ENCODE data around the gene SPRY1. TPM values are rescaled to one million over a fixed set of nuclear protein-coding genes. Genes with fewer than 3 reads are reported as not detected.

Gene SPRY1
- total and polyA plus RNA-seq, 4 donors, result 11.1 to 20.3 (median 12.4) TPM

GRCh38 chr4:123380728-123381716 lies 15.6 kb upstream of the SPRY1 start:
- 91% methylated on average over 3 of the region's 3 CpGs for WGBS
- no peak for TF ChIP-seq RAD21 (IDR thresholded peaks at IDR 0.05)
- TF ChIP-seq SP1 (IDR thresholded peaks at IDR 0.05), result no peak
- no peak for TF ChIP-seq REST (IDR thresholded peaks at IDR 0.05)
- TF ChIP-seq FOXA1 (IDR thresholded peaks at IDR 0.05), result no peak
- TF ChIP-seq, protein P1, sequence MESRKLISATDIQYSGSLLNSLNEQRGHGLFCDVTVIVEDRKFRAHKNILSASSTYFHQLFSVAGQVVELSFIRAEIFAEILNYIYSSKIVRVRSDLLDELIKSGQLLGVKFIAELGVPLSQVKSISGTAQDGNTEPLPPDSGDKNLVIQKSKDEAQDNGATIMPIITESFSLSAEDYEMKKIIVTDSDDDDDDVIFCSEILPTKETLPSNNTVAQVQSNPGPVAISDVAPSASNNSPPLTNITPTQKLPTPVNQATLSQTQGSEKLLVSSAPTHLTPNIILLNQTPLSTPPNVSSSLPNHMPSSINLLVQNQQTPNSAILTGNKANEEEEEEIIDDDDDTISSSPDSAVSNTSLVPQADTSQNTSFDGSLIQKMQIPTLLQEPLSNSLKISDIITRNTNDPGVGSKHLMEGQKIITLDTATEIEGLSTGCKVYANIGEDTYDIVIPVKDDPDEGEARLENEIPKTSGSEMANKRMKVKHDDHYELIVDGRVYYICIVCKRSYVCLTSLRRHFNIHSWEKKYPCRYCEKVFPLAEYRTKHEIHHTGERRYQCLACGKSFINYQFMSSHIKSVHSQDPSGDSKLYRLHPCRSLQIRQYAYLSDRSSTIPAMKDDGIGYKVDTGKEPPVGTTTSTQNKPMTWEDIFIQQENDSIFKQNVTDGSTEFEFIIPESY (IDR thresholded peaks at IDR 0.05), result no peak
- TF ChIP-seq HNF4G (IDR thresholded peaks at IDR 0.05), result no peak
- TF ChIP-seq EGR1 (IDR thresholded peaks at IDR 0.05; ENCODE audit: low read depth in 2 of 2), result no peak
- no peak for TF ChIP-seq MAX (IDR thresholded peaks at IDR 0.05)
- no peak for TF ChIP-seq HNF4A (conservative IDR thresholded peaks at IDR 0.05)
- TF ChIP-seq CTCF (IDR thresholded peaks at IDR 0.05; ENCODE audit: low read depth, low read length, missing input control), result no peak
- TF ChIP-seq GABPA (IDR thresholded peaks at IDR 0.05 in 1 of 2, conservative IDR thresholded peaks at IDR 0.05 in 1 of 2), result no peak
- TF ChIP-seq YY1 (IDR thresholded peaks at IDR 0.05), result no peak
- no peak for TF ChIP-seq NR2F2 (IDR thresholded peaks at IDR 0.05)
- TF ChIP-seq RXRA (IDR thresholded peaks at IDR 0.05), result no peak
- TF ChIP-seq FOXA2 (IDR thresholded peaks at IDR 0.05), result no peak
- TF ChIP-seq, protein P2, sequence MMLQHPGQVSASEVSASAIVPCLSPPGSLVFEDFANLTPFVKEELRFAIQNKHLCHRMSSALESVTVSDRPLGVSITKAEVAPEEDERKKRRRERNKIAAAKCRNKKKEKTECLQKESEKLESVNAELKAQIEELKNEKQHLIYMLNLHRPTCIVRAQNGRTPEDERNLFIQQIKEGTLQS (IDR thresholded peaks at IDR 0.05), result no peak
- no peak for TF ChIP-seq TAF1 (conservative IDR thresholded peaks at IDR 0.05)

More at GRCh38 chr4:123380728-123381716, 15.6 kb upstream of the SPRY1 start:
- H3K9ac ChIP-seq (ENCODE audit: low read depth in 1 of 2, low read length in 2 of 2), result no peak overlapping the region
- H3K27me3 ChIP-seq (ENCODE audit: control insufficient read depth in 4 of 4, insufficient read depth in 4 of 4, low read length in 3 of 4), result no peaks in the 10 kb centered on the region
- no peak overlapping the region for H3K27ac ChIP-seq (ENCODE audit: low read depth in 1 of 2, low read length in 2 of 2)
- H3K4me3 ChIP-seq (ENCODE audit: low read depth in 1 of 3, low read length in 3 of 3), result no peak overlapping the region
- DNase-seq (ENCODE audit: low spot score), result no peak
- H3K9me3 ChIP-seq (ENCODE audit: control insufficient read depth in 4 of 4, low read length in 3 of 4), result no peaks in the 10 kb centered on the region
- no peaks in the 10 kb centered on the region for H3K36me3 ChIP-seq (ENCODE audit: control insufficient read depth in 4 of 4, insufficient read depth in 3 of 4, low read depth in 1 of 4, low read length in 3 of 4)
- H3K4me1 ChIP-seq (ENCODE audit: control insufficient read depth in 4 of 4, insufficient read depth in 4 of 4, low read length in 3 of 4), result no peaks in the 10 kb centered on the region

All from liver (tissue), 9 donors.